ENCODE results near the gene CT45A2. TPM values are rescaled to one million over a fixed set of nuclear protein-coding genes. Genes with fewer than 3 reads are reported as not detected.
"Not testable (repeated sequence)": the region's sequence is repeated elsewhere in the genome, so short reads cannot be mapped to it uniquely, and the experiment has no call there.

CT45A2 gene
- not detected for polyA plus RNA-seq (ENCODE audit: insufficient read length in 4 of 4)

DNA sequence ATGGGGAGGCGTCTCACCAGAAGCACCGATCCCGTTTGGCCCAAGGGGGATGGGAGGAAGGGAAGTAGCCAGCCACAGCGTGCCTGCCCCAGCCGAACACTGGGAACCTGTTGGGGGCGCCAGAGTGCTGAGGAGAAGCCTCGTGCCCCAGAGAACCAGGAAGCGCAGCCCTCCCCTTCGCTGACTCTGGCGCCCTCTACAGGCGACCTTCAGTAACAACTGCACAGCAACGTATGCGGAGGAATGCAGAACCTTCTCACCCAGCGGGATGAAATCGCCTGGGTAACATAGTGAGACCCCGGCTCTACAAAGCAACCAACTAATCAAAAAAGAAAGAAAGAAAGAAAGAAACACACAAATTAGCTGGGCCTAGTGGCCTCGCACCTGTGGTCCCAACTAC is at the start of gene CT45A2:
CT45A2 (minus strand) TSS at position 101 of the 400 bp plus-strand sequence. CDS start 3,747 bp downstream, outside the sequence.
- not testable (repeated sequence) for DNase-seq (ENCODE audit: low read depth in 4 of 4, low spot score in 2 of 4)

DNA sequence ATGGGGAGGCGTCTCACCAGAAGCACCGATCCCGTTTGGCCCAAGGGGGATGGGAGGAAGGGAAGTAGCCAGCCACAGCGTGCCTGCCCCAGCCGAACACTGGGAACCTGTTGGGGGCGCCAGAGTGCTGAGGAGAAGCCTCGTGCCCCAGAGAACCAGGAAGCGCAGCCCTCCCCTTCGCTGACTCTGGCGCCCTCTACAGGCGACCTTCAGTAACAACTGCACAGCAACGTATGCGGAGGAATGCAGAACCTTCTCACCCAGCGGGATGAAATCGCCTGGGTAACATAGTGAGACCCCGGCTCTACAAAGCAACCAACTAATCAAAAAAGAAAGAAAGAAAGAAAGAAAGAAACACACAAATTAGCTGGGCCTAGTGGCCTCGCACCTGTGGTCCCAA is 34.6 kb upstream of the CT45A2 start, which contains the start of gene CT45A8:
CT45A8 (minus strand) TSS at position 101 of the 400 bp plus-strand sequence. CDS start 3,755 bp downstream, outside the sequence.
- DNase-seq (ENCODE audit: low read depth in 4 of 4, low spot score in 2 of 4), result not testable (repeated sequence)

GRCh38 chrX:135837180-135837579 is 17.4 kb upstream of the CT45A2 start, which contains the start of gene CT45A7:
TSS of gene CT45A7 (minus strand) at chrX:135837280. CDS start at chrX:135833533, 3,747 bp downstream.
- DNase-seq (ENCODE audit: low read depth in 4 of 4, low spot score in 2 of 4), result not testable (repeated sequence)

GRCh38 chrX:135802687-135803086 is 17.1 kb downstream of the CT45A2 start, which contains the start of gene CT45A6:
TSS of gene CT45A6 (minus strand) at chrX:135802787. CDS start at chrX:135798993, 3,794 bp downstream.
- not testable (repeated sequence) for DNase-seq (ENCODE audit: low read depth in 4 of 4, low spot score in 2 of 4)

GRCh38 chrX:135785403-135785802 is 34.4 kb downstream of the CT45A2 start, which contains the start of gene CT45A5:
TSS of gene CT45A5 (minus strand) at chrX:135785503. CDS start at chrX:135781729, 3,774 bp downstream.
- not testable (repeated sequence) for DNase-seq (ENCODE audit: low read depth in 4 of 4, low spot score in 2 of 4)

GRCh38 chrX:135768091-135768490 is 51.7 kb downstream of the CT45A2 start, which contains the start of gene CT45A3:
TSS of gene CT45A3 (minus strand) at chrX:135768191. CDS start at chrX:135764444, 3,747 bp downstream.
- DNase-seq (ENCODE audit: low read depth in 4 of 4, low spot score in 2 of 4), result not testable (repeated sequence)

Other genes starting within 250 kb of the CT45A2 start
- gene CT45A1, start 106.4 kb downstream of the CT45A2 start, polyA plus RNA-seq (ENCODE audit: insufficient read length in 4 of 4), result not detected
- not detected for gene CT45A3, start 51.8 kb downstream of the CT45A2 start, polyA plus RNA-seq (ENCODE audit: insufficient read length in 4 of 4)
- not detected for gene CT45A5, start 34.5 kb downstream of the CT45A2 start, polyA plus RNA-seq (ENCODE audit: insufficient read length in 4 of 4)
- gene CT45A6, start 17.2 kb downstream of the CT45A2 start, polyA plus RNA-seq (ENCODE audit: insufficient read length in 4 of 4), result not detected
- not detected for gene CT45A7, start 17.3 kb upstream of the CT45A2 start, polyA plus RNA-seq (ENCODE audit: insufficient read length in 4 of 4)
- not detected for gene CT45A8, start 34.5 kb upstream of the CT45A2 start, polyA plus RNA-seq (ENCODE audit: insufficient read length in 4 of 4)
- not detected for gene CT45A9, start 51.8 kb upstream of the CT45A2 start, polyA plus RNA-seq (ENCODE audit: insufficient read length in 4 of 4)
- gene CT45A10, start 73.4 kb upstream of the CT45A2 start, polyA plus RNA-seq (ENCODE audit: insufficient read length in 4 of 4), result not detected
- gene SAGE1, start 73.7 kb upstream of the CT45A2 start, polyA plus RNA-seq (ENCODE audit: insufficient read length in 4 of 4), result not detected
- gene MMGT1, start 154.0 kb upstream of the CT45A2 start, polyA plus RNA-seq (ENCODE audit: insufficient read length in 4 of 4), result 10 to 100 TPM; 23.8 to 31.0 (median 27.8) TPM
- 10 to 100 TPM; 14.9 to 17.4 (median 17.1) TPM for gene SLC9A6, start 165.4 kb upstream of the CT45A2 start, polyA plus RNA-seq (ENCODE audit: insufficient read length in 4 of 4)

Measured in left renal cortex interstitium (tissue), 4 donors.